HCT116 (cell line): ENCODE measurements around the gene POLR2H.

Source experiments
- EZH2 ChIP-seq: fragments of 200-600 bp; sonication (generic); IDR thresholded peaks from 2 replicates; pipeline ENCODE4 v1.6.1; 2017; ENCODE audit warnings: antibody characterized with exemption, mixed run types
- EZH2phosphoT487 ChIP-seq: fragments of 200-600 bp; IDR thresholded peaks from 2 replicates; pipeline ENCODE4 v1.6.1; 2018; ENCODE audit warnings: antibody characterized with exemption, borderline replicate concordance
- POLR2A ChIP-seq: IDR thresholded peaks from 2 replicates; pipeline ENCODE4 v1.7.0; 2011; ENCODE audit warnings: borderline replicate concordance; ENCODE audit not compliant: insufficient read depth, insufficient read length; ENCODE audit errors: extremely low read depth
- POLR2AphosphoS5 ChIP-seq: IDR thresholded peaks from 2 replicates; pipeline ENCODE4 v1.6.1; 2011; ENCODE audit warnings: mild to moderate bottlenecking, low read depth, low read length, moderate library complexity
- SIN3A ChIP-seq: IDR thresholded peaks from 2 replicates; pipeline ENCODE4 v1.6.1; 2012; ENCODE audit warnings: low read depth
- TF ChIP-seq, protein P1 (sequence below), 3 experiments: fragments of 200-600 bp in 1 of 3; sonication (generic) in 1 of 3; IDR thresholded peaks in 2 of 3; conservative IDR thresholded peaks in 1 of 3; 2 replicates each; pipeline ENCODE4 v1.5.1; 2012 to 2017; ENCODE audit warnings: low read depth in 2 of 3, low read length in 2 of 3, antibody characterized with exemption in 1 of 3, borderline replicate concordance in 1 of 3, control low read depth in 1 of 3, mild to moderate bottlenecking in 1 of 3, mixed read lengths in 1 of 3, mixed run types in 1 of 3, moderate library complexity in 1 of 3; ENCODE audit not compliant: insufficient read depth in 1 of 3
- TF ChIP-seq, protein P2 (sequence below): IDR thresholded peaks from 2 replicates; pipeline ENCODE4 v1.6.1; 2012

DNA sequence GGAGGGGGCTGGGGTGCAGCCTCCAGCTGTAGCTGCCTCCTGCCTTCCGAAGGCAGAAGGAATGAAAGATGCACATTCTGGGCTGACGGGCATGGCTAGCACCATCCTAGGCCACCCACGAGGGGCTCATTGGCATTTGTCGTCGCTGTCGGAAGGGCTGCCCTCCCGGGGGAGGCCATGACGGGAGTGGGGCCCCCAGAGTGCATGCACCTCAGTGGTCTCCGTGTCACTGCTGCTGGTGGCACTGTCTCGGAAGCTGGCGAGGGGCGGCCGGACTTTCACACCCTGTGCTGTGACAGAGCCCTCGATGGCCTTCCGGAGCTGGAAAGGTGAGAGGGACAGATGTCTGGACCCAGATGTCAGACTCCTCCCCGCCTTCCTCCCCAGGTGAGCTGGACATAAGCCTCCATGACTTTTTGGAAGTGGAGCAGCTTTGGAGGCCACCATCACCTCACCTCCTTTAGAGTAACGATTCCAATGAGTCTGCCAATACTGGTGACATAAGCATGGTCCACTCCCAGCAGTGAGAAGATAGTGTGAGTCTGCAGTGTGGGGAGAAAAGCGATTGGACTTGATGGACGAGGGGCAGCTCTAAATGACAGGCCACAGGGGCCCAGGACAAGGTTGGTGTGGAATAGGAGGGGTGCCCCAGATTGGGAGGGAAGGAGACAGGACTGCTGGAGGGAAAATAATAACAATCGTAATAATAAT is 14.9 kb upstream of the POLR2H start:
- TF ChIP-seq, protein P1, sequence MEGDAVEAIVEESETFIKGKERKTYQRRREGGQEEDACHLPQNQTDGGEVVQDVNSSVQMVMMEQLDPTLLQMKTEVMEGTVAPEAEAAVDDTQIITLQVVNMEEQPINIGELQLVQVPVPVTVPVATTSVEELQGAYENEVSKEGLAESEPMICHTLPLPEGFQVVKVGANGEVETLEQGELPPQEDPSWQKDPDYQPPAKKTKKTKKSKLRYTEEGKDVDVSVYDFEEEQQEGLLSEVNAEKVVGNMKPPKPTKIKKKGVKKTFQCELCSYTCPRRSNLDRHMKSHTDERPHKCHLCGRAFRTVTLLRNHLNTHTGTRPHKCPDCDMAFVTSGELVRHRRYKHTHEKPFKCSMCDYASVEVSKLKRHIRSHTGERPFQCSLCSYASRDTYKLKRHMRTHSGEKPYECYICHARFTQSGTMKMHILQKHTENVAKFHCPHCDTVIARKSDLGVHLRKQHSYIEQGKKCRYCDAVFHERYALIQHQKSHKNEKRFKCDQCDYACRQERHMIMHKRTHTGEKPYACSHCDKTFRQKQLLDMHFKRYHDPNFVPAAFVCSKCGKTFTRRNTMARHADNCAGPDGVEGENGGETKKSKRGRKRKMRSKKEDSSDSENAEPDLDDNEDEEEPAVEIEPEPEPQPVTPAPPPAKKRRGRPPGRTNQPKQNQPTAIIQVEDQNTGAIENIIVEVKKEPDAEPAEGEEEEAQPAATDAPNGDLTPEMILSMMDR (IDR thresholded peaks at IDR 0.05 in 2 of 3, conservative IDR thresholded peaks at IDR 0.05 in 1 of 3; ENCODE audit: borderline replicate concordance in 1 of 3, insufficient read depth in 1 of 3, low read depth in 2 of 3, low read length in 2 of 3) = no peak
- TF ChIP-seq POLR2AphosphoS5 = no peak
- no peak for TF ChIP-seq EZH2
- TF ChIP-seq EZH2phosphoT487 = no peak
- TF ChIP-seq POLR2A = no peak
- TF ChIP-seq, protein P2, sequence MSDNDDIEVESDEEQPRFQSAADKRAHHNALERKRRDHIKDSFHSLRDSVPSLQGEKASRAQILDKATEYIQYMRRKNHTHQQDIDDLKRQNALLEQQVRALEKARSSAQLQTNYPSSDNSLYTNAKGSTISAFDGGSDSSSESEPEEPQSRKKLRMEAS = no peak
- no peak for TF ChIP-seq SIN3A
